MM.1S (cell line): ENCODE measurements around the gene GPR62.

Experiments used
- CTCF ChIP-seq: fragments of 300-600 bp; sonication (generic); IDR thresholded peaks from 2 replicates; pipeline ENCODE4 v1.5.1; 2016; ENCODE audit warnings: antibody characterized with exemption, low read length, mixed read lengths
- EZH2 ChIP-seq: fragments of 300-600 bp; sonication (generic); optimal IDR thresholded peaks from 2 replicates; pipeline ENCODE3; 2017; ENCODE audit warnings: low read depth, mild to moderate bottlenecking, antibody characterized with exemption, low read length, mixed read lengths
- EZH2phosphoT487 ChIP-seq: fragments of 300-600 bp; sonication (generic); IDR thresholded peaks from 2 replicates; pipeline ENCODE4 v1.6.1; 2018; ENCODE audit warnings: antibody characterized with exemption, low read length

GRCh38 chr3:51928438-51928837 lies 26.7 kb upstream of the GPR62 start:
- TF ChIP-seq EZH2phosphoT487 (no peak), CTCF (no peak), EZH2 (no peak)
